Left ventricle myocardium superior (tissue), 1 donor: ENCODE data around the gene ENTPD2. TPM values are rescaled to one million over a fixed set of nuclear protein-coding genes. Genes with fewer than 3 reads are reported as not detected.

Experiments
- ATAC-seq: fragments of 200-7000 bp; cut with Tn5 transposase; one replicate; pipeline ENCODE4 v1.9.1; 2020; ENCODE audit warnings: mild to moderate bottlenecking, moderate library complexity
- DNase-seq: peaks from one replicate; pipeline ENCODE4 v3.0.0-alpha.2; 2020
- intact Hi-C: fragments of 100-400 bp; cut with micrococcal nuclease; formaldehyde crosslinking; loops from one replicate; pipeline ENCODE4 v1.11.0; 2022
- total RNA-seq: library from RNA; stranded (reverse); fragmentation: NEBNext Ultra II Directional; extraction: Animal tissue kit (Norgen Biotek cat#: 25700); gene quantifications from one replicate; pipeline ENCODE4 v1.2.1, GENCODE V29; 2021
- donor health status: DM: no; HTN: yes; CAD: no; lungs with severe emphysema.

ENTPD2 gene
- total RNA-seq, 1 donor from 2014 or later, result 2.1 TPM

GRCh38 chr9:137022662-137023008, 31.2 kb downstream of the ENTPD2 start:
- no peak for ATAC-seq
- no peak for DNase-seq
- intact Hi-C loops, result no loop called here

DNA sequence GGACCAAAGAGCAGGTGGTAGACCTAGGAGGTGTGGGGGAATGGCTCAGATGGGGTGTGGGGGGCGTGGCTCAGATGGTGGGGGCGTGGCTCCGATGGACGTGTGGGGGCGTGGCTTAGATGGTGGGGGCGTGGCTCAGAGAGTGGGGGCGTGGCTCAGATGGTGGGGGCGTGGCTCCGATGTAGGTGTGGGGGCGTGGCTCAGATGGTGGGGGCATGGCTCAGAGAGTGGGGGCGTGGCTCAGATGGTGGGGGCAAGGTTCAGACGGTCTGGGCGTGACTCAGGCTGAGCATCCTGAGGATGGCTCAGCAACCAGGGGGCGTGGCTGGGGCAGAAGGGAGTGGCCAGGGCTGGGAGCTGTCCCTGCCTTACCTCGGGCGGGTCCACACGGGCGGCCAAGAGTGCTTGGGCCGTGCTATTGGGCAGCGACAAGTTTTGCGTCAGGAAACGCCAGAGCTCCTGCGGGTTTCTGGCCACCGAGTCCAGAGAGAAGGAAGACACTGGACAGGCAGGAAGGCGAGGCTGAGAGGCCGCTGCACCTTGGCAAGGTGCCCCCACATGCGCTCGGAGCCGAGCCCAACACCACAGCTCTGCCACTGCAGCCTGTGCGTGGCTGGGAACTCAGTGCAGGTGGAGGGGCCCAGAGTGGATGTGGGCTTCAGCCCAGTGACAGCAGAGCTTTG, 31.7 kb downstream of the ENTPD2 start:
- intact Hi-C loops, result no loop called here
- DNase-seq (peak; percentile 58), ATAC-seq (peak; percentile 16)

DNA sequence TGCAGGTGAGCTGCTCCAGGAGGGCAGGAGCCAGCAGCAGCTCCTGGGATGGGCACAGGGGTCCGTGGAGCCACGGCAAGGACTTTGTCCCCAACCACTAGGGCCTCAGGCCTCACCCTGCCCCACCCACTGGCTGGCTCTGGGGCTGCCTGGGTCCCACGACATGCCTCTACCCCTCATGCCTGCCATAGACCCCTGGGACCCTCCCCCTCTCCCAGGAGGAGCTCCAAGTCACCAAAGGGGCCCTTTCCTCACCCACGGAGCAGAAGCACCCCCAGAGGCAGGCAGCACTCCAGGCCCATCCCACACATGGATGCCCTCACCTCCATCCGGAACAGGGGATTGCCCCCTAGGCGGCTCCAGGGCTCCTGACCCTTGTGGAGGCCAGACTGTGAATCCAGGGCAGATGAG, 32.3 kb downstream of the ENTPD2 start:
- DNase-seq (no peak), ATAC-seq (no peak)
- intact Hi-C loops, result no loop called here

DNA sequence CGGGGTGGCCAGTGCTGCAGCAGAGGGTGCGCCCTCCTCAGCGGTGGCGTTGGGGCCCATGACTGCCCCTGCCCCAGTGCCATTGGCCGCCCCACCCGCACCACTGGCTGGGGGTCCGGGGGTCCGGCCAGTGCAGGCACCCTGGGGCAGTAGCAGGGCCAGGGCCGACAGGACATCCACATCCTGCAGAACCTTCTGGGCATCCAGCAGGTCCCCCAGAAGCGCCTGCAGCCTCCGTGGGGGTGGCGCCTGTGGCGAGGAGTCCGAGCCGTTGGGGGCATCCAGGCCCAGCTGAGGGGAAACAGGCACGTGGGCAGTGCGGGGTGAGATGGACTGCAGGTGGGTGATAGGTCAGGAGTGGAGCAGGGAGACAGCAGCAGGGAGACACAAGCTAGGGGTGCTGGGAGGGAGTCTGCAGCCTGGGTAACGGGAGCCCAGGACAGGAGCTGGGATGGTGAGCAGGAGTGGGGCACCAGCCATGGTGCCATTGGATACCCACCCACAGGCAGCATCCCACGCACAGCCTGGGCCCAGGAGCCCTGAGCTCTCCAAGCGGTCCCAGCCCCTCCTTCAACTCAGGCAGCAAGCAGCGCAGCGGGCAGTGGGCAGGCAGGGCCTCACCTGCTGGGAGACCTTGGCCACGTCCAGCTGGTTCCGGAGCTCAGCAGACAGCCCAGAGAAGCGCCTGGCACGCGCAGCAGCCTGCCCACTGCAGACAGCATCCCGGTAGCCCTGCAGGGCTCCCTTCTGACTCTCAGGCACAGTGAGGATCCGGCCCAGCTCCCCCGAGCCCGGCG, 32.9 kb downstream of the ENTPD2 start:
- intact Hi-C loops, result no loop called here
- ATAC-seq (no peak), DNase-seq (no peak)

DNA sequence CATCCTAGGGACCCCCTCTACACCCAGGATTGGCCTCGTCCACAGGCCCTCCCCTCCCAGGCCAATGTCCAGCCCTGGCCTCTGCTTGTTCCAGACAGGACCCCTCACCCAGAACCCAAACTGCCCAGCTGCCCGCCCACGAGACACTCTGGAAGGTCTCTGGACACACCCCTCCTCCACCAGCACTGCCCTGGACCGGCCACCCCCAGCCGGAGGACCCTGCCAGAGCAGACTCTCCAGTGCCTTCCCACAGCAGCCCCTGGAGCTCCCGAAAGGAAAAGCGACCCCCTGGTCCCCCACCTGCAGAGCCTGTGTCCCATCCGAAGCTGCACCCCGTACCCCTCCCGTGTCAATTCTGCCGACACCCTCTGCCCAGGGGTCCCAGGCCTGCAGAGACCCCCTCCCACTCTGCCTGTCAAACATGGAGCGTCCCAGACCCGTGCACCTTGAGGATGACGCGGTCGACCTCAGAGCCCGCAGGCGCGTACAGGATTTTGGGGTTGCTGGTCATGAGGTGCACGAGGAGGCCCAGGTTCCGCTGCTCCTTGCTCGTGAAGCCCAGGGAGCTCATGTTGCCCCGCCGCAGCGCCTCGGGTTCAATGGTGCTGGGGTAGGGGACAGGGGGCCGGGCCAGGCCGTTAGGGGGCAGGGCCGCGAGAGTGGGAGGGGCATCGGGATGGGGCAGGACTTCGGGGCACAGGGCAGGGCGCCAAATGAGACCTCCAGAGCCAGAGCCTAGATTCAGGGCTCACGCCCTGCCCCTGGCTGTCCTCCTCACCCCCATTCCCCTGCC, 33.8 kb downstream of the ENTPD2 start:
- intact Hi-C loops, result no loop called here
- DNase-seq (no peak), ATAC-seq (no peak)

DNA sequence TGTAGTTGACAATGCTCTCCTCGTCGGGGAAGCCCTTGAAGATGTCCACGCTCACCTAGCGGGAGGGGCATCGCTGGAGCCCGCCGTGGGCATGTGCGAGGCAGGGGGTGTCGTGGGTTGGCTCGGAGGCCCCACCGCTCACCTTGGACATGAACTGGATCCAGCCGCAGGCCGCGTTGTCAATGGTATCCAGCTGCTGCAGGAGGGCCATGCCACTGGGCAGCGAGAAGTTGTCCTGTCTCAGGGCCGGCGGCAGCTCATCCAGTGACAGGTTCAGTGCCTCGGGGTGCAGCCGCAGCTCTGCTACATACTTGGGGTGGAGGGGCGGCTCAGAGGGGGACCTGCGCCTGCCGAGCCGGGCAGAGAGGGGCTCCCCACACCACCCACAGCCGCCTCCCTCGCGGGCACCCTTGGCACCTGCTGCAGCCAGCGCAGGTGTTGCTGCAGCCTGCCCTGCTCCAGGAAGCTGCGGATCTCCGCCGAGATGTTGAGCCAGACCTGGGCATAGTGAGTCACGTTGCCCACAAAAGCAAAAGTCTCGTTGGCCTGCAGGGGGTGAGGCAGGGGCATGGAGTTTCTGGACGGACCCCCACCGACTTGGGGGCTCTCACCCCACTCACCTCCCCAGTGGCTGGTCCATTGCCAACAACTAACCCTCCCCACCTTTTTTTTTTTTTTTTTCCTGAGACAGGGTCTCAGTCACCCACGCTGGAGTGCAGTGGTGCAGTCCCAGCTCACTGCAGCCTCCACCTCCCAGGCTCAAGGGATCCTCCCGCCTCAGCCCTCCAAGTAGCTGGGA, 34.9 kb downstream of the ENTPD2 start:
- no peak for ATAC-seq
- no peak for DNase-seq
- intact Hi-C loops, result no loop called here

GRCh38 chr9:137017791-137018497, 35.9 kb downstream of the ENTPD2 start:
- DNase-seq (no peak), ATAC-seq (no peak)
- intact Hi-C loops, result no loop called here

DNA sequence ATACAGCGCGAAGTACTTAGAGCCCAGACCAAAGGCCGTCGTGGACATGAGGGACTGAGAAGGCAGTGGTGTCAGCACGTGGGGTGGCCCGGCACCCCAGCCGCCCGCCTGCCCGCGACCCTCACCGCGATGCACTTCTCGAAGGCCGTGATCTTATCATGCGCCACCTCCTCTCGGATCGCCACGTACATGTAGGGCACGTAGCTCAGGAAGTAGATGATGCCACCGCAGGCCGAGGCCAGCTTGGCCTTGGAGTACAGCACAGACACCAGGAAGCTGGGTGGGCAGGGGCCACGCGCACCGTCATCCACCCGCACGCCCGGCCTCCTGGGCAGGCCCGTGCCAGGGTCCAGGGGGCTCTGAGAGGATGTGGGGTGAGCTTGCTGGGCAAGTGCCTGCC, 36.8 kb downstream of the ENTPD2 start:
- DNase-seq (no peak), ATAC-seq (no peak)
- intact Hi-C loops, result no loop called here

GRCh38 chr9:137016436-137016835, 37.4 kb downstream of the ENTPD2 start:
- DNase-seq, result no peak

GRCh38 chr9:137015976-137016375, 37.9 kb downstream of the ENTPD2 start:
- intact Hi-C loops, result no loop called here
- ATAC-seq (no peak), DNase-seq (no peak)

More at GRCh38 chr9:137016436-137016835, 37.4 kb downstream of the ENTPD2 start:
- no peak for ATAC-seq
- intact Hi-C loops, result no loop called here

GRCh38 chr9:137015540-137015930, 38.3 kb downstream of the ENTPD2 start:
- intact Hi-C loops, result no loop called here
- no peak for ATAC-seq
- DNase-seq, result no peak

GRCh38 chr9:137014776-137015539, 38.9 kb downstream of the ENTPD2 start:
- intact Hi-C loops, result no loop called here
- DNase-seq (no peak), ATAC-seq (no peak)

GRCh38 chr9:137014166-137014565, 39.7 kb downstream of the ENTPD2 start:
- intact Hi-C loops, result no loop called here
- no peak for DNase-seq
- no peak for ATAC-seq

DNA sequence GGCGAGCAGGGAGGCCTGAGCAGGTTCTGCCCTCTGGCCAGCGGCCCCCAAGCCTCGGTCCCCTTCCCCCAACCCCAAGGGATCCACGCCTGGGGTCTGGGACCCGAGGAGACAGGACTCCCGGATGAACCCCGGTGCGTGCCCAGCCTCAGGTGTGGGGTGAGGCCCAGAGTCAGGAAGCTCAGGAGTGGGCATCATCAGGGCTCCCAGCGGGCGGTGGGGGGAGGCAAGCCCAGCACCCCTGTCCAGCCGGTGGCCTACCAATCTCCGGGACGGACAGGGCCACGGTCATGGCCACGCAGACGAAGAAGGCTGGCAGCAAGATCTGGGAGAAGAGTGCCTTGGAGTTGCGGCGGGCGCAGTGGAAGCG, 40.3 kb downstream of the ENTPD2 start:
- ATAC-seq, result no peak
- no peak for DNase-seq
- intact Hi-C loops, result no loop called here

DNA sequence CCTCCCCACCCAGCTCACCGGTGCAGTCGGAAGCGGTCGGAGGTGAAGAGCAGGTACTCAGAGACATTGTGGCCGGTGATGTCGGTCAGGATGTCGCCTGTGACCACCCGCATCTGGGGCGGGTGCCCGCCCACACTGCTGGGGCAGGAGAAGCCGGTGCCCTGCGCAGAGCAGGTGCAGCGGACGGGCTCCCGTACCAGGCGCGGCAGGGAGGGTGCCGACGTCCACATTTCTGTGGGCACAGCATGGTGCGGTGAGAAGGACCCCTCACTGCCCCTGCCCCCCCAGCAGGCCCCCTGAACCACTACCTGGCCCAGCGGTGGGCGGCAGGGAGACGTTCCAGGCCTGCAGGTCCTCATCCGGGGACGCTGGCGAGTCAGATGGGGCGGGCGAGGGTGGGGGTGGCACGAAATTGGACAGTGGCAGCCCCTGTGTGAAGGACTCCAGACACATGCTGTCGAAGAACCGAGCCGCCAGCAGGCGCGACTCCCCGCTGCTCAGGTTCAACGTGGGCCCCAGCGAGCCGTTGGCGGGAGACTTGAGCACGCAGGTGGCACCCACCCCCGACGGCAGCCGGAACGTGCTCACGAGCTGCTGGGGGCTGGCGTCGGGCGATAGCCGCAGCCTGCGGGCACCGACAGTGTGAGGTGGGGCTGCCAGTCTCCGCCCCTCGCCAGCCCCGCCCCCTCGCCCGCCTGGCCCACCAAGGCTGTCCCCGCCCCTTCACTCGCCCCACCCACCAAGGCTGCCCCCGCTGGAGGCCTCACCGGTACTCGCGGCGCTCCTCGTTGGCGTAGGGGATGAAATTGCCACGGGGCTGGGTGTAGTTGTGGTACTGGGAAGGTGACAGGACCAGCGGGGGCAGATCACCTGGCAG, 40.9 kb downstream of the ENTPD2 start:
- ATAC-seq, result no peak
- intact Hi-C loops, result no loop called here
- no peak for DNase-seq

DNA sequence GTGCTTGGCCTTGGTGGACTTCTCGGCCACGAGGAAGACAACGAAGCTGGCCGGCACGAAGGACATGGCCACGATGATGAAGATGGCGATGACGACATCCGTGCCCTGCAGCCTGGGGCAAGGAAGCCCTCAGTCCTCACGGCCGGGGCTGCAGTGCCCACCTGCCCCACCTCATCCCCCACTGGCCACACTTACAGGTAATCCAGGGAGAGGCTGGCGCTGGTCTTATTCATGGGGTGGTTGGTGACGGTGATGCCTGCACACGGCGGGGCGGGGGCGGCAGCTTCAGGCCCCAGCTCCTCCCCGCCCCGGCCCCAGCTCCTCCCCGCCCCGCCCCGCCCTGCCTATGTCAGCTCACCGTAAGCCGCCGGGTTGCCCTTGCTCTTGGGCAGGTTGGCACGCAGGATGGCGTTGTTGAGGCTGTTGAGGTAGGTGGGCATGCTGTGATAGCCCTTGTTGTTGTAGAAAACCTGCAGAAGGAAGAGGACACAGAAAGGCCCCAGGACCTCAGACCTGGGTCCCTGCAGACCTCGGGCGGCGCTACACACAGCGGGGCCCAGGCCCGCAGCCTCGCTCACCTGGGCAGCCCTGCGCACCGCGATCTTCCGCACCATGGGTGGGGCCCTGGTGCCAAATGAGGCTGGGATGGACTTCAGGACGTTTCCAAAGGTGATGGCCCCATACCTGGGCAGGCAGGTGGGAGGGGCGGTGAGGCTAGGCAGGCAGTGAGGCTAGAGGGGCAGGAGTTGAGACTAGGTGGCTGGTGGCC, 41.8 kb downstream of the ENTPD2 start:
- ATAC-seq, result no peak
- DNase-seq, result no peak
- intact Hi-C loops, result no loop called here

- no peak for DNase-seq
- intact Hi-C loops, result no loop called here
- no peak for ATAC-seq
Observed at GRCh38 chr9:137011156-137011555, 42.7 kb downstream of the ENTPD2 start.
